SK-MEL-5 (cell line): ENCODE results near the gene PRKAR2A. TPM values are rescaled to one million over a fixed set of nuclear protein-coding genes. Genes with fewer than 3 reads are reported as not detected.

Experiments
- DNase-seq: peaks from one replicate; pipeline ENCODE4 v3.0.0-alpha.2; 2016; ENCODE audit warnings: low read depth, low spot score
- in situ Hi-C: cut with HindIII; loops from 2 replicates; pipeline ENCODE4 v1.10.0; 2016; ENCODE audit warnings: low sequenced_read_pairs, high pct_unique_total_duplicates, low pct_unique_long_range_greater_than_20kb
- polyA plus RNA-seq, 2 experiments: library from polyadenylated mRNA; depleted of rRNA; stranded (reverse); fragments of >200 nt; gene quantifications; 2 replicates each; pipeline ENCODE4 v1.2.3, GENCODE V29; 2015
- total RNA-seq: library from RNA; depleted of rRNA; stranded (reverse); fragments of >200 nt; shearing (Covaris generic); gene quantifications from 2 replicates; pipeline ENCODE4 v1.2.3, GENCODE V29; 2014; rRNA removed

Gene PRKAR2A
- total RNA-seq = 34.9 and 35.1 TPM in 2 replicates
- 38.9 and 43.5 TPM in 2 replicates for polyA plus RNA-seq (2015; cell fraction: cytosol; rRNA removed)
- 8.4 and 13.7 TPM in 2 replicates for polyA plus RNA-seq (2015; cell fraction: nucleus; rRNA removed)

DNA sequence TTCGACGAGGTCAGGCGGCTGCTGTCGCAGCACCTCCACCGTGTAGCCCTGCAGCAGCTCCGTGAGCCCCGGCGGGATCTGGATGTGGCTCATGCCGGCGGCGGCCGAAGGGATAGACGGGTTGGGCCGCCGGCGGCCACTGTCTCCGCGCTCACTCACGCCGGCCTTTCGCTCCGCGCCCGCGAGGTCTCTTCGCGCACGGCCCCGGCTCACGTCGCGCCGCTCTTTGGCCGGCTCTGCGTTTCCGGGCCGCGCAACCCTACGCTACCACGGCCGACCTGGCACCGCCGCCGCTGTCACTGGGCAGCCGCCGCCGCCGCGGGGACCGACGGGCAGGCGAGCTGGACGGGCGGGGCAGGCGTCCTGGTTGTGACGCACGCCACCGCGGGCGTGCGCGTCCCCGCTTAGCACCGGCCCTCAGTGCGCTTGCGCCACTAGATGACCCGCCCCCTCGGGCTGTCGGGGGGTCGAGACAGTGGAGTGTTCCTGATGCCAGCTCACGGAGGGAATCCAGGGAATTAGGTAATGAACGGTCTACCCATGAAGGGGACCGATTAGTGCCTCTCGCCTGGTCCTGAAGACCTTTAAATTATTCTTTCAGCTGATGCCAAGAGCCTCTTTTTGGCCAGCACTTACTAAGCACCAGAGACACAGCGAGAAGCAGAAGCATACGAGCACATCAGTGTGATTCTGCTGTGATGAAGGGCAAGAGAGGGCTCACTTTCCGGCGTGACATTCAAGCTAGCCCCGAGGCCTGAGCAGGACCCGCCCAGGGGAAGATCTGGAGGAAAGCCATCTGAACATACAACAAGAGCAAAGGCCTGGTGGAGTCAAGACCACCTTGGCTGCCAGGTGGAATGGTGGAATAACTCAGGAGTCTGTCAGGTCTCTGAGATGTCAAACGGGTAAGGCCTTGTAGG lies at the start of gene PRKAR2A:
TSS of gene PRKAR2A (minus strand) at position 371 of the 920 bp plus-strand sequence. CDS start at position 93, 278 bp downstream.
- in situ Hi-C loops = no loop called here
- peak; percentile 87 for DNase-seq

DNA sequence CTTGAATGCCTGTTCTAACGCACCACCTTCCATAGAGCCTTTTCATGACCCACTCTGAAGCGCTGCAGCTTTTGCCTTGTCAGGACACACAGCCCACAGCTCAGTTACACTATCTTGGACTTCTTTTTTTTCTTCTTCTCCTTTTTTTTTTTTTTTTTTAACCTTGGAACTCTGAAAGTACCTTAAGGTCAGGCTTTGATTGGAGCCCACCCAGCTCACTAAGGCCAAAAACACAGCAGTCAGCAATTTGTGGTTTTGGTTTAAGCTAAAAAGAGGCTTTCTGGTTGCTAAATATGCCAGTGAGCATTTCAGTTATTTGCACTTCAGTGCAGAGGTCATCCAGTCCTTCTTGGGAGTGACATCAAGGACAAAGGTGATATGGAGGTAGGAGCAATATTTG lies 49.3 kb upstream of the PRKAR2A start:
- DNase-seq = no peak
- in situ Hi-C loops = no loop called here

DNA sequence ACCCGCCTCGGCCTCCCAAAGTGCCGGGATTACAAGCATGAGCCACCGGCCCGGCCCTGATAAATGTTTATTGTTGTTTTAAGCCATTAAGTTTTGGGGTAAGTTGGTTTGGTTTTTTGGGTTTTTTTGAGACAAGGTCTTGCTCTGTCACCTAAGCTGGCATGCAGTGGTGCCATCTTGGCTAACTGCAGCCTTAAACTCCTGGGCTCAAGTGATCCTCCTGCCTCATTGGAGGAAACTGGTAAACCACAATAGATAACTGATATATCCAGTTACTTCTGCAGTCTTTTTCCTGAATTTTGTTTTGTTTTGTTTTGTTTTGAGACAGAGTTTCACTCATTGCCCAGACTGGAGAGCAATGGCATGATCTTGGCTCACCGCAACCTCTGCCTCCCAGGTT lies 46.8 kb upstream of the PRKAR2A start:
- in situ Hi-C loops = no loop called here

DNA sequence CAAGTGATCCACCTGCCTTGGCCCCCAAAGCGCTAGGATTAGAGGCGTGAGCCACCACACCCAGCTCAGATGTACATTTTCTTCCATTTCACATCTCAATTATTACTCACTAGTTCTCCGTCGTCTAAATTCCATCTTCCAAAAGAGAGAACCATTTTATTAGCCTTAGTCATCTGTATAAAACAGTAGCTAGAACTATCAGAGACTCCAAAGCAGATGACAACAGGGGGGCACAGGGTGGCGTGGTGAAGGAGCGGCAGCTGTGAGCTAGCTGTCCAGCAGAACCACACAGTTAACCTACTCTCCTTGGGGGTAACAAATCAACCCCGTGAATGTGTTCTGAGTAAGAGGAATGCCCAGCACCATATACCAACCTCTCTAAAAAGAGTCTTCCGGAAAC lies 43.9 kb upstream of the PRKAR2A start:
- in situ Hi-C loops = no loop called here
- DNase-seq = no peak

More for the DNA sequence above, 46.8 kb upstream of the PRKAR2A start:
- no peak for DNase-seq

DNA sequence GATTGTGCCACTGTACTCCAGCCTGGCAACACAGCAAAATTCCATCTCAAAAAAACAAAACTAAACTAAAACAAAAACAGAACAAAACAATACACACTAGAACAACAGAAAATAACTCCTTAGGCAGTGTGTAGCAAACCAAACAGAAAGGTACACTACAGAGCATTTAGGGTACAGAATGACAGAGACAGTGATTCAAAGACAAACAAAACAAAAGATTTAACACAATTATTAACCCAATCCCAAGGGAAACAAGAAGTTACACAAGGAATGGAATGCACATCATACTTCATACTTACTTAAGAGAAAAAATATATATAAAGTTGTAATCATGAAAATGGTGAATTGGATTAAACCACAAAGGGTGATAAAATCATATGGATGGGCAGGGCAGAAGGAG lies 38.1 kb upstream of the PRKAR2A start:
- in situ Hi-C loops = no loop called here
- no peak for DNase-seq

DNA sequence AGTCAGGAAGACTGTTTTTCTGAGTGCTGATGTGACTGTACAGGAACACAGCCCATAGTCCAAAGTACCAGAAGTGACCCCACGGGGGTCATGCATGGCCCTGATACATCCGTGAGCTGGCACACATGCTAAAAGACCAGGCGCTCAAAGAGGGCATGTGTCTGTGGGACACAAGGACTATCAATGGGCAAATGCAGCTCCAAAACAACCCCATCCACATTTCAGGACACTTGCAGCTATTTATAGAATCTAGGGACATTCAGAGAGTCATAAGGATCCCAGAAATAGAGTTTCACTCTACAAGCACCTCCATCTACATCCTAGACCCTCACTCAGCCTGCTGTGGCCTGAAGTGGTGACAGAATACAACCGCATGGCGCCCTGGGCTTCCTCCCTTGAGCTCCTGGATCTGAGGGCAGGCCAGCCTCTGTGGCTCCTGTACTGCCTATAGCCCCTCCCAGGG lies 34.0 kb upstream of the PRKAR2A start:
- no peak for DNase-seq
- in situ Hi-C loops = no loop called here

DNA sequence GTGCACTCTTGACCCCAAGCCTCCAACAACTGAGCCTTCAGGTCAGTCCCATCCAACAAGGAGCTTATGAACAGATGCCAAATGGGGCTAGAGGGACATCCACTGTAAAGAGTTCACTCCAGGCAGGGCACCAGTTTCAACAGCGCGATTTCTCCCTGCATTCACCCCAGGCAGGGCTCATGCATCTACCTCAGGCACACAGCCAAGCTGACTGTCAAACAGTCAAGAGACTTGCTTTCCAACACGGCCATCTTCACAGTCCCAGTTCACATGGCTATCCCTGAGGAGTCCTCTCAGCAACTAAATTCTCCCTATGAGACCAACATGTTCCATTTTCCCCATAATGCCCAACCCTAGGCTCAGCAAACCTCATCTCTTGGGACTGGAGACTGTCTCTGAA lies 33.3 kb upstream of the PRKAR2A start:
- DNase-seq = no peak
- in situ Hi-C loops = no loop called here

DNA sequence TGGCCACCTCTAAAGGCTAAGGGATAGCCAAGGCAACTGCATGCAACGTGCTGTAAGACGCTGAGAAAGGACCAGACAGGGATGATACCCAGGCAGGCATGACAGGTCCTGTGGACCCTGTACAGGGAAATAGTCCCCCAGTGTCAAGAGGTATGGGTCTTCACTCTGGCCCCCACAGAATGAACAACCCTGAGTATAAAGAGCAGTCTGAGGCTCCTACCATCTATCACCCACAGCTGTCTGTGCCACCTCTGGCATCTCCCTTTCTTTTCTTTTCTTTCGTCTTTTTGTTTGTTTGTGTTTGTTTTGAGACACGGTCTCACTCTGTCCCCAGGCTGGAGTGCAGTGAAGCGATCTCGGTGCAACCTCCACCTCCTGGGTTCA lies 32.3 kb upstream of the PRKAR2A start:
- no peak for DNase-seq
- in situ Hi-C loops = no loop called here

DNA sequence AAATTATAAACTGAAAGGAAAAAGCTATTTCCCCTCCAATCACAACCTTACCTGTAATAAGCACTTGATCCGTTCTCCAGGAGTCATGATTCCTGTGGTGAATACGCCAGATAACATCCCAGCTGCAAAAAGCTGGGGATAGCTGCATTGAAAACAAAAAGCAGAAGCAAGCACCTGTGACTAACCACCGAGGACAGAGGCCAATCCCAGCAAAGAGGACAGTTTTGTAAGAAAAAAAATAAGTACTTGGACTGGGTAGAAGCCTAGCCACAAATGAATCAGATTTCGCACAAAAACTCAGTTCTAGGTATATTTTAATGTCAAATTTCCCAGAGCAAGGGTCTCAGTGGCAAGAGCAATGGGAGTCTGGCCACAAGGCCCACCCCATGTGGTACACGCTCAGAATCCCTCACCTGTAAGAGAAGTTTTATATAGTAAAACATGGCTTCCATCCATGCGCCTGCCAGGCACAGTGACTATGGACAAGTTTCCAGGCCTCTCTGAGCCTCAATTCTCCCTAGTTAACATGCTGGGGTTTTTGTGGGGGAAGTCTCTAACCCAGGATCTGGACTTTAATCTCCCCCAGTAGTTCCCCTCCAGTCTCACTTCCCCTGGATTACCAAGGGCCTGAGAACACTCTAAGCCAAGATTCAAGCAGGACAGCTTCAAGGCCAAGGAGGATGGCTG lies 31.8 kb upstream of the PRKAR2A start:
- no peak for DNase-seq
- in situ Hi-C loops = no loop called here

DNA sequence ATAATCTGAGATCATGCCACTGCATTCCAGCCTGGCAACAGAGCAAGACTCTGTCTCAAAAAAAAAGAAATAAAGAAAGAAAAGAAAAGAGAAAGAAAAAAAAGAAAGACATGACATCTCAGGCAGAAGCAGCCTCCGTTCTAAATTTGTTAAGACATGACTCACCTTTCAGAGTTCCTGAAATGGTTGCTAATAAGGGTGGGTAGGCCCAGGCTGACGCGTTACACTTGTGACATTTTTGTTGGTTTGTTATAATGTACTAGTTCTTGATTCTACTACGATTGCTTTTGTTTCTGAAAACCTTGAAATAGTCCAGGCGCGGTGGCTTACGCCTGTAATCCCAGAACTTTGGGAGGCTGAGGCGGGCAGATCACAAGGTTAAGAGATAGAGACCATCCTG lies 30.0 kb upstream of the PRKAR2A start:
- in situ Hi-C loops = no loop called here
- DNase-seq = no peak

DNA sequence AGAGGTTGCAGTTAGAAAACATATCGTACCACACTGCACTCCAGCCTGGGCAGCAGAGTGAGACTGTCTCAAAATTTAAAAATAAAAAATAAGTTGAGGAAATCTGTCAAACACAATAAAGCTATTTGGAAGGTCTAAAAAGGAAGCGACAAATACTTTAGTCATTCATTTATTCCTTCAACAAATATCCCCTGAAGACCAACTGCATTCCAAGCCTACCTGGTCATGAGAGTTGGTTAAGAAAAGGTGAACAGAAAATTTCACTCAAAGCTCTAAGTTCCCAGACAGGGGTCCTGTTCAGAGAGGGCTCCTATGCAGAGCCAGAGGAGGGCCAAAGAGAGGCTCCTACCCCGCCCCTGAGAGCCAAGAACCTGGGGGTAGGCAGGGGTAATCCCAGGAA lies 15.4 kb upstream of the PRKAR2A start:
- DNase-seq = no peak
- in situ Hi-C loops = no loop called here

DNA sequence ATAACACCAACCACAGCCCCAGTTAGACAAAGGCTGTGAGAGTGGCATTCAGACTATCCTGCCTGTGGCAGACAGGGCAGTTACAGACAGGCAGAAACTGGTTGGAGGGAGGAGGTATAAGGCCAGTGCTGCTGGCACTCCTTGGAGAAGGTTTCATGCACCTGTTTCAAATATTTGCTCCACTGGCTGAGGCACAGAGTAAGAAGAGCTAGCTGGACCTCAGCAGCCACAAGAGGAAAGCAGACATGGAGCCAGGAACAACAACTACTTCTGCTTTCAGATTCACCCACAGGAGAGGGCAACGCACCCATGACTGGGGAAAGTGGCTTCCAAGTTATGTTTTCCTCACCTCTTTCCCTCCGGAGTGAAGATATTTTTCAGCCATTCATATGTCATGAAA lies 11.5 kb upstream of the PRKAR2A start:
- no peak for DNase-seq
- in situ Hi-C loops = no loop called here

DNA sequence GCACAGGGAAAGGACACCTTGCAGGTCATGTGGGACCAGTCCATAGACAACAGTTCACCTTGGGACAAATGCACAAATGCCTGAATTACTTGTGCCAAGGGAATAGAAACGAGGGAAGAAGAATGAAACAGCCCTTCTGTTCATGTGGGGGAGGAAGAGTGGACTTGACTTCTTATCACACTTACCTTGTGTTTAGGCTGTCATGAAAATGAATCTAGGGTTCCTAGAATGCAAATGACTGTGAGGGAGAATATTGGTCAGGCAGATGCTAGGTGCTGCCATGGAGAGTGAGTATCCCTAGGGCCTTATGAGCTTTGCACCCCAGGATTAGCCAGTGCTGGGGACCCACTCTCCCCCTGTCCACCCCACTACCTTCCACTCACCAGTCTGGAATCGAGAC lies 11.0 kb upstream of the PRKAR2A start:
- no peak for DNase-seq
- in situ Hi-C loops = no loop called here

DNA sequence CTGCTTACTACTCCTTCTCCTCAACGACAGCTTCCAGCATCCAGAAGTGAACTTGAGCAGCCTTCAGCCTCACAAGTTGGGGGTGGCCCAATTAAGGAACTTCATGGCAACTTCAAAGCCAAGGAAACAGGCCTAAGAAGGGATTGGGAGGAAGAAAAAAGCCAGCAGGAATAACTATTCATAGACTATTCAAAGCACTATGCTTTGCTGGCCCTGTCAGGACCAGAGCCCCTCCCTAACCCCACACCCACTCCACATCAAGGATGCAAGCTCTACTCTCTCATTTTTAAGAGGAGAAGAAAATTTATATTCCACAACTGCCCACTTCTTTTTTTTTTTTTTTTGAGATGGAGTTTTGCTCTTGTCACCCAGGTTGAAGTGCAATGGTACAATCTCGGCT lies 10.0 kb upstream of the PRKAR2A start:
- in situ Hi-C loops = no loop called here
- DNase-seq = no peak

DNA sequence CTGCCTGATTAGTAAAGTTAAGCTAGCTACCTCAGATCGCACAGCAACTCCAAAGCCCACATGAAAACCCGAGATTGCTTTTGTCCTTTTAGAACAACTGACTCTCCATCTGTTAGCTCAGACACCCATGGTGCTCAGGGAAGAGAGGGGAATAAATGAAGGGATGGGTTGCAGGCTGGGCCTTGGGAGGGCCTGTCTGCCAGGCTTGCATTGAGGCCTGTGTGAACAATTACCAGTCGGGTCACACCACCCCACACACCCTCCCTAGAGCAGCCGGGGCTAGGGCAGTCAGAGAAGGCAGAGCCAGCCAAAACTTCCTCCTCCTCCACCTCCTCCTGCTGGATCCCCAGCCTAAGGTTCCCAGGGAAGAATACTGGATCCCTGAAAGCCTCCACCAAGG lies 8.8 kb upstream of the PRKAR2A start:
- in situ Hi-C loops = no loop called here
- DNase-seq = no peak

DNA sequence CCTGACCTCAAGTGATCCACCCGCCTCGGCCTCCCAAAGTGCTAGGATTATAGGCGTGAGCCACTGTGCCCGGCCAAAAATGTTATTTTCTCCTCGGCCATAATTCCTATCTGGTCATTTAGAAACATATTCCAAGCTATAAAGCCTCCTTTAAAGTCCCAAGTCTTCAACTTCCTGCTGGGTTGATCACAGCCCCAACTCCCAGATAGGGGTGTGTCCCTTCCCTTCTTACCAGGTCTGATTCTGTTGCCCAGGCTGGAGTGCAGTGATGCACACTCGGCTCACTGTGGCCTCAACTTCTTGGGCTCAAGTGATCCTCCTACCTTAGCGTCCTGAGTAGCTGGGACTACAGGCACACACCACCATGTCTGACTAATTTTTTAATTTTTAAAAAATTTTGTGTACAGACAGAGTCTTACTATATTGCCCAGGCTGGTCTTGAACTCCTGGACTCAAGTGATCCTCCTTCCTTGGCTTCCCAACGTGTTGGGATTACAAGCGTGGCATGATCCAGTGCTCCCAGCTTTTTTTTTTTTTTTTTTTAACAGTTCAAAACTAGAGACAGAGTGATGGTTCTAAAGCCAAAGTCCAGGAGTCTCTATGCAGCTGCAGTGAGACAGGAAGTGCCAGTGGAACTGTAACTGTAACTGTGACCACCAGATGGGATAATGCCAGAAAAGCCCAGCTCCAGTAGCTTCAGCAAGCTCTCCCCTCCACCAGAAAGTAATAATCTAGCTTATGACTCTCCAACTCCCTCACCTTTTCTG lies 8.2 kb upstream of the PRKAR2A start:
- DNase-seq = no peak
- in situ Hi-C loops = no loop called here

DNA sequence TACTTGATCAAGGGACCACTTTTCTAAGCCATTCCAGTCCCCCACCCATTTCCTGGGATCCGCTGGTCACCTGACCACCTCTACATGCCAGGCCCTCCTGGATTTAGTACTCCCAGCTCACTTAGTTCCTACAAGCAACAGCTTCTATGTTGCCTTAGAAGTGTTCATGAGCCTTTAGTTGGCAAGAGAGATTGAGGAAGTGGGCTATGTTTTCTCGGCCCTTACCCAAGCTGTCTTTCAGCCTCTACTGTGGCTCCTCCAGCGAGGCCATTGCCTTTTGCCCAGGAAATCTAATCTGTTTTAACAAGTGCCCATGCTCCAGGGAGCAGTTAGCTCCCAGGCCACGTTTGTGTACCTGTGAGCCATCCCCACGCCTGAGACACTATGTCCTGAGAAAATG lies 4.5 kb upstream of the PRKAR2A start:
- no peak for DNase-seq
- in situ Hi-C loops = no loop called here

DNA sequence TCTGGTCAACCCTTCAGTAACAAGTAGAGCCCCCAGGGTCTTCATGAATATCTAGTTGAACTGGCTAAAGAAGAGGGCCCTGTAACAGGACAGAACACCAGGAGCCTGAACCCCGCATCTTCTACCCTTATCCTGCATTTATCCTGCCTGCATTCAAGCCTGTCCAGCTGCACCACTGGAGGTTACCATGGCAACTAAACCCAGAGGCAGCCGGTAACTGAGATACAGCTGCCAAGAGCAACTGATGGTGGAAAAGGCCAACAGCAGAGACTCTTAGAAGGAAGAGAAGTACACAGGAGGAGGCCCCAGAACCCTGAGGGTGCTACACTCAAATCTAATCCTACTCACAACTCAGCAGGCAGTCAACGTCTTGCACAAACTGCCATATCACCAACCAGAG lies 3.7 kb upstream of the PRKAR2A start:
- in situ Hi-C loops = no loop called here
- DNase-seq = peak; percentile 13
